ENCODE results near the gene CPA1. TPM values are rescaled to one million over a fixed set of nuclear protein-coding genes. Genes with fewer than 3 reads are reported as not detected.

CPA1 gene
- total RNA-seq, 1 experiment from 2014 or later = 0.34 TPM

- DNase-seq (ENCODE audit: low spot score) = no peak
These were observed 14.3 kb downstream of the CPA1 start for GRCh38 chr7:130394421-130395195.

- DNase-seq (ENCODE audit: low spot score) = no peak
These were observed 15.1 kb downstream of the CPA1 start for GRCh38 chr7:130395421-130395820.

DNA sequence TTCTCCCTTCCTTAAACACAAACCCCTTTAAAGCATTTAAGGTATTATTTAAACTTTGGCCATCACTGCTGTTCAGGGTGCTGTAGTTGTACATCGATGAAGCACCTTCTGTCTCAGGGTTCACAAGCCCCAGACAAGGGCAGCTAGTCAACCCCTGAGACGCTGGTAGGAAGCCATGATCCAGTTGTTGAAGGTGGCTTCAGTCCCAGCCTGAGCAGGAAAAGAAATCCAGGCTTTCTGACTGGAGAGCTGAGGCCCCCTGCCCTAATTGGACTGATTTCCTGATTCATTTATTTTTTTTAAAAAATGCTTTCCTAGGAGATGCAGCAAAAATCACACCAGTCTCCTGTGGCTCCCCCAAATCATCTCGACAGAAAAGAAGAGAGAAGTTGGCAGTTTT is 15.8 kb downstream of the CPA1 start:
- DNase-seq (ENCODE audit: low spot score) = no peak

DNA sequence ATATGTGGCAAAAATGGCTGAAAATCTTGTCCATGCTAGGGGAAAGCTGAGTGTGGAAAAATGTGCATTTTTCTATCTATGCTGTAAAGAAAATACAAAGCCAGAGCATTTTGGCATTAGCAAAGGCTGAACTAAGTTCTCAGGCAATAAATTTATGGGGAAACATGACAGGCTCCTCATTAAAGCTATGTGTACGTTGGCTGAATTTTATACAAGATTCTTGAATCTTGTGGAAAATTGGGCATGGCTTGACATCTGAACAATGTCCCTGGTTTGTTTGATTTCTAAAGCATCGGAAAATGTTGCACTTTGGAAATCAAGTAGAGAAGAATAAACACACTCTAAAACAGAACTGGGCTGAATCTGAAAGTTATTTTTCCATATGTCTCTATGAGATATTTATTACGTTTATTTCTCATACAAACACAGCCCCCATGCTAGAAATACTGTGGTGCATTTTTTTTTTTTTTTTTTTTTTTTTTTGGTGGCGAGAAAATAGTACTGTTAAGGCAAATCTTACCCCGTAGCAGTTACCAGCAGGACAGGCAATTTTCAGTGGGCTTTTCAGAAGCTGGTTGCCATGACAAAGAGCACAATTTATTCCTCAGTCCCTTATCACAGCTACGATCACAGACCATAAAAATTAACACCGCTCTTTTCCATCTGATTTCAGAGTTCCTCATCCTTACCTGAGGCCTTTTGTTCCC is 16.9 kb downstream of the CPA1 start:
- no peak for DNase-seq (ENCODE audit: low spot score)

DNA sequence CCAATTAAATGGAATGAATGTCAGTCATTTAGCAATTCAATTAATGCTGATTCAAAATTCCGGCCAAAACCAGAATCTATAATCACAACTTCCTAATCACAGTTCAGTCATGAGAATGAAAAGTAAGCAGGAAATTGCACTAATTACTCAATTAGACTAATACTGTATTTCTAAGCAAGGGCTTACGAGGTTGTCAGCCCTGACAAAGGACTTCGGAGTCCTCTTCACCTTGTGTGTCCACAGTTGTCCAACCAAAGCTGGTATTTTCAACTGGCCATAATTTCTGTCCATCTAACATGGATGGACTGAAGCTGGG is 17.4 kb downstream of the CPA1 start:
- DNase-seq (ENCODE audit: low spot score) = no peak

DNA sequence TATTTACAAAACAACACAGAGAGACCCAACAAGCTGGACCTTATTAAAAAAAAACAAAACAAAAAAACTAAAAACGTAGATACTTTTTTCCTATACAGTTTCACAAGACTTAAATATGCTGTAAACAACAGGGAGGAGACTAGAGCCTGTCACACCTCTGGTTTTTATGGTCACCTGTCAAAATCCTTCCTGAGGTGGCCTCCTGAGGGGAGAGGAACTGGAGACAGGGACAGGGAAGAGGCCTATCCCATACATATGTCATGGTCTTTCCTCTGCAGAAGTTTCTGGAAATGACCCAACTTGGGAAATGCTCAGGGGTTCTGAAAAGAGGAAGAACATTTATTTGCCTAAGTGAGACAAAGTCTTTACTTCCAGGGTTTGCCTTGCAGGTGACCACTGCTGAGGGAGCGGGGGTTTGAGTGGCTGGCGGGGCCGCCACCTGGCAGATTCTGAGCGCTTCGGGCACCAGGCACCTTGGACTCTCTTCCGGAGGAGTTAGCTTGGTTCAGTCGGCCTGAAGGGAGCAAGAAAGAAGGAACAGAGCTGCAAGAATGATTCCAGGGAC is 18.3 kb downstream of the CPA1 start:
- DNase-seq (ENCODE audit: low spot score) = no peak

- no peak for DNase-seq (ENCODE audit: low spot score)
These were observed 19.9 kb downstream of the CPA1 start for GRCh38 chr7:130400120-130400572.

DNA sequence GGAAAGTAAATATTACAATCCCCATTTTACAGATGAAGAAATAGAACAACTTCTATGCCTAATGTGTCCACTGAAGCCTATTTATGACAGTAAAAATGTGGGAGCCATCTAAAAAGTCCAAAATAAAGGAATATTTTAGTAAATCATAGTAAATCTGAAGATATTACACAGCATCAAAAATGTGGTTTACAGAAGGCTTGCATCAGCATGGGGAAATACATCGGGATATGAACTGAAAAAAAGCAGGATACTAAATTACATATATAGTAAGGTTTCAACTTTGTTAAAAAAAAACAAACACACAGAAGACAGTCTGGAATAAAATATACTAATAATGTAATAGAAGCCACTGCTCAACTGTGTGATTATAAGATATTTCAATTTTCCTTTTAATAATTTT is 20.8 kb downstream of the CPA1 start:
- no peak for DNase-seq (ENCODE audit: low spot score)

DNA sequence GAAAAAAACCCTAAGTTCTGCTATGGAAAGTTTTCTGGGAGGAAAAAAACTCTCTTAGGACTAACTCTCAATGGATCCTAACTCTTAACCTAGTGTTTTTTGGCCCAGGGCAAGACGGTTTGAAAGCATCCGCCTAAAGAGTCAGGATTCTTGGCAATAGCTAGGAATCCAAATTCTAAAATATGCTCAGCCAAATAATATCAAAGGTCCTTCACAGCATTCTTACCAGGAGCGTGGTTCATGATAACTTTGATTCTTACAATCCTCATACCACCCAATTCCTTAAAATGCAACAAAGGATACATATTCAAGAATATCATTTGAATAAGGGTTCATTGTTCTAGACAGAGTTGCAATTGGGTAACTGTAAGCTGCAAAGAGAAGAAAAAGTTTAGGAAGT is 21.3 kb downstream of the CPA1 start:
- DNase-seq (ENCODE audit: low spot score) = no peak

DNA sequence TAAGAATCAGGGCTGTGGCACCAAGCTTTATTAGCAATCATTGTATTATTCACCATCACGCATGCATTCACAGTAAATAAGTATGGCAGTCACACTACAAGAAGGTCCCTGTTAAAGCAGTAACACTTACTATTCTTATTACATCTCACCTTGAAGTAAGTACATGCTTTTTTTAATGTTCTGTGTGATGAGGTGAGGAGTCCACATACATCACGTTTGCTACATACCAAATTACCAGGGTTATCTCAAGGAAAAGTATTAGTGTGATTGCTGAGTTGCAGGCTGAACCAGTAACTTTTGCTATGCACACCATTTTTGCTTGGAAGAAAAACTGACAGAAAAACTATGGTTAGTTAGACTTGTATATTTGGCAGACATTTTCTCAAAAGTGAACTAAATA is 24.7 kb downstream of the CPA1 start:
- no peak for DNase-seq (ENCODE audit: low spot score)

GRCh38 chr7:130409067-130409711 is 28.9 kb downstream of the CPA1 start:
- no peak for DNase-seq (ENCODE audit: low spot score)

DNA sequence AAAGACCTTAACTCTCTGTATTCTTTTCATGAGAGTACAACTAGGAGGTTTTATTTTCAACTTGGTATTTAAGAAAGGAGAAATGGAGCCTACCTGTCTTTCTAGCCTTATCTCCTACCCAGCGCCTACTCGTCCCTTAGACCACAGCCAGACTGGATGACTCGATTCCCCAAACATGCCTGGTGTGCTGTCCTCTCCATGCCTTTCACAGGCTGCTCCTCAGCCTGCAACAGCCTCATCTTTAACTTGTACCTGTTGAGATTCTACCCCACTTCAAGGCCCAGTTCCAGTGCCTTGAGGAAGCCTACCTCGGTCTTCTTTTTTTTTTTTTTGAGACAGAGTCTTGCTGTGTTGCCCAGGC is 29.4 kb downstream of the CPA1 start:
- no peak for DNase-seq (ENCODE audit: low spot score)

DNA sequence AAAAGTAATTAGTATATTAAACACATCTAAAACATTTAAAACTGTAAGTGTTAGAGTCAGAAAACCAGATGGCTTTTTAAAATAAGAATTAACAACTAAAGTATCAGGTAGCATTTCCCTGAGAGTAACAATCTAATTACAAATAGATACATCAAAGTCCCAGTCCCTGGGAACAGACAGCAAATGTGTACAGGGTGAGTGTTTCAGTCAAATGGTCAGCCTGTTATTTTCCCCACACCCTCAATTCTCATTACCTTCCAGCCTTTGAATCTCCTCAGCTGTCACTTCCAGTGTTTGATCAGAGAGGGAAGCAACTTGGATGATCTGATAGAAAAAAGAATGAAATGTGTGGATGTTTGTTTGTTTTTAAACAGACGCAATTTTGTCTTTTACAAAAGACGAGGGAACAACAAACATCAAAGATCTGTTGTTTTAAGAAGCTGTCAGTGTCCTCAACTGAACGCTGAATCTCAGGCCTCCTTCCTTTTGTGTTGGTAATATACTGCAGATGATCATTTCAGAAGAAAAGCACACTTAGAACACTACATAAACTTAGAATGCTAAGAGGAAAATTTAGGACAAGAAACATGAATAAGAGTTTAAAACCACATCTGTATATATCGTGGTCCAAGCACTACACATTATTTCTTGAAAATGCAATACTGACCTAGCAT is 30.7 kb downstream of the CPA1 start:
- DNase-seq (ENCODE audit: low spot score) = no peak

DNA sequence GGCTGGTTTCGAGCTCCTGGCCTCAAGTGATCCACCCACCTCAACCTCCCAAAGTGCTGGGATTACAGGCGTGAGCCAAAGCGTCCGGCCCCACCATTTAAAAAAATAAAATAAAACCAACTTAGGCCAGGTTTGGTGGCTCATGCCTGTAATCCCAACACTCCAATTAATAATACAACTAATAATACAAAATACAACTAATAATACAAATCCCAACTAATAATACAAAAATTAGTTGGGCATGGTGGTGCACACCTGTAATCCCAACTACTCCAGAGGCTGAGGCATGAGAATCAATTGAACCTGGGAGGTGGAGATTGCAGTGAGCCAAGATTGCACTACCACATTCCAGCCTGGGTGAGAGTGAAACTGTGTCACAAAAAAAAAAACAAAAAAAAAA is 32.9 kb downstream of the CPA1 start:
- DNase-seq (ENCODE audit: low spot score) = no peak

- DNase-seq (ENCODE audit: low spot score) = no peak
These were observed 34.7 kb downstream of the CPA1 start for GRCh38 chr7:130415006-130415405.

GRCh38 chr7:130417213-130417612 is 36.9 kb downstream of the CPA1 start:
- DNase-seq (ENCODE audit: low spot score) = no peak

DNA sequence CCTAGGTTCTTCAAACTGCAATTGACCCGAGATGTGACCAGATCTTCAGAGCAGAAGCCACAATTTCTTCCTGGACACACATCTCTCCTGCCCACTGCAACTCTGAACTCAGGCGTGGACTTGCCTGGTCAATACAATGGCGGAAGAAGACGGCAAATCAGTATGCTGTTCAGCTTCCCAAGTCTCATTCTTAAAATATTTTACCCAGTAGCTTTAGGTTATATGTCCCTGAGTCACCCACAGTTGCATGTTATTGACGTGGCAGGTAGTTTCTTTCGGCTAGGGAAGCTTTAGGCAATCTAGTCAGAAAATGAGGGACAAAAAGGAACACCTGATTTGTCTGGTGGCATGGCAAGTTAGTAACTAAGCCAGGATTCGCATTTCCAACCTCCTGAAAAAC is 38.0 kb downstream of the CPA1 start:
- DNase-seq (ENCODE audit: low spot score) = no peak

DNA sequence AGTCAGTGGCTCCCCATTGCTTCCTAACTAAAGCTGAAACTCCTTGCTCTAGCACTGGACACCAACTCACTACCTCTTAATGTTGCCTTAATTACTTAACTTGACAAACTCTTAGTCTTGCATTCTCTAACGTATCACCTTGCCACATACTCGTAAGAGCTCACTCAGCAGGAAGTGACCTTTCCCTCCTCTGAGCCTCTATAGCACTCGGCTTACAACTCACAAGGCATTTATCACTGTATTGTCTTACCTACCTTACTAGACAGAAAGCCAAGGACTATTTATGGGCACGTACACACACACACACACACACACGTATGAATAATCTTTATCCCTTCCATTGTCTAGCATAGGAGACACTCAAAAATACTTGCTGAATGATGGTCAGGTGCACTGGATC is 39.4 kb downstream of the CPA1 start:
- DNase-seq (ENCODE audit: low spot score) = no peak

- no peak for DNase-seq (ENCODE audit: low spot score)
These were observed 40.8 kb downstream of the CPA1 start for GRCh38 chr7:130420943-130421578.

DNA sequence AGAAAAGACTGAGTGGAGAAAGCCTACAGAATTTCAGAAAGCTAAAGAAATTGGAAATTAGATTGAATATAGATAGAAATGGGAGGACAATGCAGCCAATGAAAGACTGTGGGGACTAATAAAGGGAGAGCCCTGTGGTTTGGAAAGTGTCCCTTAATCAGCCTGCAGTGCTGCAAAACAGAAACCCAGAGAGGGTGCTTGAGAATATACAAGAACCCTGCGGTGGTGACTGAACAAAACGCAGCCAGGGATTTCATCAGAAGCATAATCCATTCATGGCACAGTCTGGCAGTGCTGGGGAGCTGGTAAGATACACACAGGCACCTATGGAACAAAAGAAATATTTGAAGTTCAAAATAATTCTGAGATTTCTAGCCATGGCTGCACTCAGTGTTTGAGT is 41.4 kb downstream of the CPA1 start:
- DNase-seq (ENCODE audit: low spot score) = no peak

DNA sequence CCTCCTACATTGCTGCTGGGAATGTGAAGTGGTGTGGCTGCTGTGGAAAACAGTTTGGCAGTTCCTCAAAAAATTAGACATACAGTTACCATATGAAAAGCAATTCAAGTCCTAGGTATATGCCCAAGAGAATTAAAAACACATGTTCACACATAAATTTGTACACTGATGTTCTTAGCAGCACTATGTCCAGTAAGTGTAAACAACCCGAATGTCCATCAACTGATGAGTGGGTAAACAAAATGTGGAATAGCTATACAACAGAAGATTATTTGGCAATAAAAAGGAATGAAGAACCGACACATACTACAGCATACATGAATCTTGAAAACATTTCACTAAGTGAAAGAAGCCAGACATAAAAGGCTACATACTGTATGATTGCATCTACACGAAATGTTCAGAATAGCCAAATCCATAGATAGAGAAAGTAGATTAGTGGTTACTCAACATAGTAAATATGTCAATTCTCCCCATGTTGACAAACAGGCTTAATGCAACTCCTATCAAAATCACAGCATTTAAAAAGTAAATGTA is 43.3 kb downstream of the CPA1 start:
- no peak for DNase-seq (ENCODE audit: low spot score)

- no peak for DNase-seq (ENCODE audit: low spot score)
These were observed 45.5 kb downstream of the CPA1 start for GRCh38 chr7:130425796-130426195.
